Activated CD4-positive, alpha-beta T cell treated with anti-CD3 and anti-CD28 coated beads for 24 hours (primary cell): ENCODE results near the gene ZNF566.

Experiments used
- DNase-seq, 2 donors: peaks; one replicate each; pipeline ENCODE4 v3.0.0-alpha.2; 2020; ENCODE audit warnings: low read depth in 2 of 2

Gene ZNF566

DNA sequence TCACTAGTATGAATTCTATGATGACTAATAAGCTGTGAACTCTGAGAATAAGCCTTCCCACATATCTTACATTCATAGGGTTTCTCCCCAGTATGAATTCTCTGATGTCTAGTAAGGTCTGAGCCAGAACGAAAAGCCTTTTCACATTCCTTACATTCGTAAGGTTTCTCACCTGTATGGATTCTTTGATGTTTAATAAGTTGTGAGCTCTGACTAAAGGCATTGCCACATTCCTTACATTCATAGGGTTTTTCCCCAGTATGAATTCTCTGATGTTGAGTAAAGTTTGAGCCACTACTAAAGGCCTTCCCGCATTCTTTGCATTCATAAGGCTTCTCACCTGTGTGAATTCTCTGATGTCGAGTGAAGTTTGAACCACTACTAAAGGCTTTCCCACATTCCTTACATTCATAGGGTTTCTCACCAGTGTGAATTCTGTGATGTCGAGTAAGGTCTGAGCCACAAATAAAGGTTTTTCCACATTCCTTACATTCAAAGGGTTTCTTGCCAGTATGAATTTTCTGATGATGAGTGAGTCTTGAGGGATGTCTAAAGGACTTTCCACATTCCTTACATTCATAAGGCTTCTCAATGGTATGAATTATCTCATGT, 40.2 kb downstream of the ZNF566 start:
- no peak for DNase-seq

DNA sequence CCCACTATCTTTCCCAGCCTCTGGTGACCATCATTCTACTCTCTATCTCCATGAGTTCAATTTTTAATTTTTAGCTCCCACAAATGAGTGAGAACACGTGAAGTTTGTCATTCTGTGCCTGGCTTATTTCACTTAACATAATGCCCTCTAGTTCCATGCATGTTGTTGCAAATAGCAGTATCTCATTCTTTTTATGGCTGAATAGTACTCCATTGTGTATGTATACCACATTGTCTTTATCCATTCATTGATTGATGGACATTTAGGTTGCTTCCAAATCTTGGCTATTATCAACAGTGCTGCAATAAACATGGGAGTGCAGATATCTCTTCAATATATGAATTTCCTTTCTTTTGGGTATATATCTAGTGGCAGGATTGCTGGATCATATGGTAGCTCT, 48.0 kb downstream of the ZNF566 start:
- no peak for DNase-seq

DNA sequence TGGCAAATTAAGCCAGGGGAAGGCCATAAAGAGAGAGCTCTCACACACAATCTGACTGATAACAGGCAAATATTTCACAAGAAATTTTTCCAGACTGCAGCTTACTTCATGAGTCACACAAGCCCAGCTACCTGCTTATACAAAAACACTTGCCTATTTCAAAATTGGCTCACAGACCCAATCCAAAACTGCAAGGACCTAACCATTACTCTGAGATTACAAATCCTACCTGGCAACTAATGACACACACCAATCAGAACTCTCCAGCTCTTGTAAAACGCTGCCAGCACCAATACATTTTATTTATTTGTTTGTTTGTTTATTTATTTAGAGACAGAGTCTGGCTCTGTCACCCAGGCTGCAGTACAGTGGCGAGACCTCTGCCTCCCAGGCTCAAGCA, 52.8 kb downstream of the ZNF566 start:
- no peak for DNase-seq

DNA sequence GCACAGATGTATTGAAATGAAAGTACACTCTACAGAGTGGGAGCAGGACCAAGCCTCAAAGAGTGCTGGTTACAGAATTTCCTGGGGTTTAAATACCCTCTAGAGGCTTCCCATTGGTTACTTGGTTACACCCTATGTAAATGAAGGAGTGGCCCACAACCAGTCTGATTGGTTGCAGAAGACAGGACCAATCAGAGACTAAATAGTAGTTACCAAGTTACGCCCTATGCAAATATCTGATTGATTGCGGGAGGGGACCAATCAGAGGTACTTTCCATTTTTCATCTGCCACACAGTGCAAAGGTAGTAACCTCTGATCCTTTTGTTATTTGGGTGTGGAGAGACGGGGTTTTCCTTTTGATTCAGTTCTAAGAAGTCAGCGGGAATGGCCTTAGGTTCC, 65.4 kb downstream of the ZNF566 start:
- DNase-seq, result no peak

DNA sequence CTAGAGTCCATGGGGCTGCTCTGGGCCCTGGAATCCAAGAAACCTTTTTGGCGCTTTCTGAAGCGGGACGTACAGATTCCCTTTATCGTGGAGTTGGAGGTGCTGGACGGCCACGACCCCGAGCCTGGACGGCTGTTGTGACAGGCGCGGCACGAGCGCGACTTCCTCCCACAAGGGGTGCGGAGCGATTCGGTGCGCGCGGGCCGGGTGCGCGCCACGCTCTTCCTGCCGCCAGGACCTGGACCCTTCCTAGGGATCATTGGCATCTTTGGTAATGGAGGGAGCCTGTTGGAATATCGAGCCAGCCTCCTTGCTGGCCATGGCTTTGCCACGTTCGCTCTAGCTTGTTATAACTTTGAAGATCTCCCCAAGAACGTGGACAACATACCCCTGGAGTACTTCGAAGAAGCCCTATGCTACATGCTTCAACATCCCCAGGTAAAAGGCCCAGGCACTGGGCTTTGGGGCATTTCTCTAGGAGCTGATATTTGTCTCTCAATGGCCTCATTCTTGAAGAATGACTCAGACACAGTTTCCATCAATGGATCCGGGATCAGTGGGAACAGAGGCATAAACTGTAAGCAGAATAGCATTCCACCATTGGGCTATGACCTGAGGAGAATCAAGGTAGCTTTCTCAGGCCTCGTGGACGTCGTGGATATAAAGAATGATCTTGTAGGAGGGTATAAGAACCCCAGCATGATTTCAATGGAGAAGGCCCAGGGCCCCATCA, 67.4 kb downstream of the ZNF566 start:
- DNase-seq, result no peak

DNA sequence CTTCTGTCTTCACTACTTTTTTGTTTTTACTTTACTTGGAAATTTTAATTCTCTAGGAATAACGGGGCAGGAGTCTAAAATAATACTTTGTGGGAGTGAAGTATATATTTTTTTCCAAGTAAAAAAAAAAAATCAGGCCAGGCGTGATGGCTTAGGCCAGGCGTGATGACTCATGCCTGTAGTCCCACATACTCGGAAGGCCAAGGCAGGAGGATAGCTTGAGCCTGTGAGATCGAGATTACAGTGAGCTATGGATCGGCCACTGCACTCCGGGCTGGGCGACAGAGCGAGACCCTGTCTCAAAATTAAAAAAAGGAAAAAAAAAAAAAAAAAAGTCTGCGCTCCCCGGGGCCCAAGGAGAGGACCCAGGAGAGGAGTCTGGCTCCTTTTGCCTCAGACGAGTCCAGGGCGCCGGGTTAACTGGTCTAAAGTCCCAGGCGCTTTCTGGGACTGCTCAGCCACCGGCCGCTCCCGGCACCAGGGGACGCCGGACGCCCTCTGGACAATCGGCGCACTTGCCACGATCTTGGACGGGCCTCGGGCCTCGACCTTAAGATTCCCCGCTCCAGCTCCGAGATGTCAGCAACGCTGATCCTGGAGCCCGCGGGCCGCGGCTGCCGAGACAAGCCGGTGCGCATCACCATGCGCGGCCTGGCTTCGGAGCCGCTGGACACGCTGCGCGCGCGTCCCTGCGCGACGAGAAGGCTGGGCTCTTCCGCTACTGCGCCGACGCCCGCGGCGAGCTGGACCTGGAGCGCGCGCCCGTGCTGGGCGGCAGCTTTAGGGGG, 68.2 kb downstream of the ZNF566 start:
- DNase-seq, result no peak

DNA sequence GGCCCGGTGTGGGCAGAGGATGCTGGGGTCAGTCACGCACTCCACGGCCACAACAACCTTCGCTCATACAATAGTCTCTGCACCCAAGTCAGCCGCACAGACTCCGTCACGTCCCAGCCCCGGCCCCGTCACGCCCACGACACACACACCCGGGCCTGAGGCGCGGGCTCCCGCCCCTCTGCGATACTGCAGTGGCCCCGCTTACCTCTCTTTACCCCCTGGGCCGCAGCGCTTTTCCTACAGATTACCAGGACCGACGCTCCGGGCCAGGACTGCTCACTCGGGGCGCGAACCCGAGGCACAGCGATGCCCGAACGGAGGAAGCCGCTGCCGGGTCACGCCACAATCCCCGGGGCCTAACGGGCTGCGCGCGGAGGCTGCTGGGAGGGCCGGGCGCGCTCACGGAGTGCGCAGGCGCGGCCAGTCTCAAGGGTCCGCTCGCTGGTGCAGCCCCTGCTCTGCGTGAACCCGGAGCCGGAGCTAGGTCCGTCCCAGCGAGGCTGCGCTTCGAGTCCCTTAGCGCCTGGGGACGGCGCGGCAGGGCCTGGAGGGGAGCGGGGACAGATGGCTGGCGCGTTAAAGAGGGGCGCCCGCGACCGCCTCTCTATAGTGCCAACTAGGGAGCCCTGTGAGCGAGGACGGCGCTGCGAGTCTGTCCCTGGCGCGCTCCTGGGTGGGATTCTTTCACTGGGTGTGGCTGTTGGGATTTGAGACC, 70.9 kb downstream of the ZNF566 start, which contains the start of gene ZFP82:
ZFP82 (minus strand) TSS at position 358 of the 715 bp plus-strand sequence. CDS start 8,855 bp downstream, outside the sequence.
- peak; percentile 61 to 63 for DNase-seq

DNA sequence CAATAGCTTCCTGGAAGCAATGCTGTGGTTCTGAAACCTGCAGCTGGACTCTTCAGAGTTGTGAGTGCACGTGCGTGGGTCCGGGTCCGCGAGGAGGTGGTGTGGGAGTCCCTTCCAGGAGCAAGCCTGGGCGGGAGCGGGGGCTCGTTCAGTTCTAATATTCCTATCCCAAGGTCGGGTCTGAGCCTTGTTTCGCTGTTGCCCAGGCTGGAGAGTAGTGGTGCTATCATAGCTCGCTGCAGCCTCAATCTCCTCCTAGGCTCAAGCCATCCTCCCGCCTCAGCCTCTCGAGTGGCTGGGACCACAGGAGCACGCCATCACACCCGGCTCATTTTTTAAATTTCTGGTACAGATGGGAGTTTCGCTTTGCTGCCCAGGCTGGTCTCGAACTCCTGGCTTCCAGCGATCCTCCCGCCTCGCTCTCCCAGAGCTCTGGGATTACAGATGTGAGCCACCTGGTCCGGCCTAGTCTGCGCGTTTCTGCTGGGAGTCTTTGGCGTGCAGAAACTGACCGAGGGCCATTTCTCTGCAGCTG, 71.5 kb downstream of the ZNF566 start:
- no peak for DNase-seq

DNA sequence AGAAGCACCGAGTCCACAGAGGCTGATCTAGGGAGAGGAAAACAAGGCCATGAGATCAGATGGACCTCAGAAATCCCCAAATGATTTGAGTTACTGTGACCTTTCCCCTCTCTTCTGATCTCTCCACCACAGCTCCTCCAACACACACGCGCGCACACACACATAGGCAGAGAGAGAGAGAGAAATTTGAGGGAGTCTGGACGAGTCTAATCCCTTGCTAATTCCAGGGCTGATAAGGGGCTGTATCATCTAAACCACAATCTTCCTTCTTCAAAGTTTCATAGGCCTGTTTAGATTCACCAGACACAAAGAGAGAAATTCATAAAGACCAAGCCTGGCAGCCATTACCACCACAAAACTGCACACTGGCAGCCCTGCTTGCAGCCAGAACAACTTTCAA, 79.5 kb downstream of the ZNF566 start:
- DNase-seq, result no peak

DNA sequence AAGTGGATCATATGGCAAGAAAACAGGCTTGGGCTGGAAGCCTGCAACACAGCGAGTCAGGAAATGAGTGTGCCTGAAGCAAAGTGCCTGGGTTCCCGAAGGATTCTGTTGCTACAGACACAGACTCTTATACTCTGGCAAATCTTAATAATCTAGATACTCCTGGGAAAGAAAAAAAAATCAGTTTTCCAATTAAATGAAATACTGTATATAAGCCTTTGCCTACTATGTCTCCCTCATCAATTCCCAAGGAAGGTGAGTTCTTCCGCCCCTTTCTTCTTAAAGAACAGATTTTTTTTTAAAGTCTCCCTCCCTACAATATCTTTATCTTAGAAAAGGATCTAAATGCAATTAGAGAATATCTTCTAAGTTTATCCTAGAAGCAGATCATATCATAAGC, 81.3 kb downstream of the ZNF566 start:
- no peak for DNase-seq

DNA sequence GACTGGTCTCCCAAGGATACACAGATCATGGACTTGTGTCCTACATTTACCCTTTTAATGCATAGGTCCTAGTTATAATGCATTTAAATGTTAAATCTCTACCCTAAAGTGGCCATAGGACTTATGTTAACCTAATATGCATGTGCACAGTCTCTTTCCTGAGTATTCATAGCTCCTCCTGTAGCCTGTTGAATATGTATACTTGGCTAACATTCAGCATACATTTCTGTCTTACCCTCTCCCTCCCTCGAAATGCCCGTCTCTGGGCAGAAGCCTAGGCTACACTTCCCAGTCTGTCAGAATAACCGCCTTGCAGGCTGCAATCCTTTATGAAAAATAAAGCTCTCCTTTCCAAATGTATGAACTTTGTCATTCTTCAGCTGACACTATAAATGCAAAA, 84.9 kb downstream of the ZNF566 start:
- DNase-seq, result no peak

DNA sequence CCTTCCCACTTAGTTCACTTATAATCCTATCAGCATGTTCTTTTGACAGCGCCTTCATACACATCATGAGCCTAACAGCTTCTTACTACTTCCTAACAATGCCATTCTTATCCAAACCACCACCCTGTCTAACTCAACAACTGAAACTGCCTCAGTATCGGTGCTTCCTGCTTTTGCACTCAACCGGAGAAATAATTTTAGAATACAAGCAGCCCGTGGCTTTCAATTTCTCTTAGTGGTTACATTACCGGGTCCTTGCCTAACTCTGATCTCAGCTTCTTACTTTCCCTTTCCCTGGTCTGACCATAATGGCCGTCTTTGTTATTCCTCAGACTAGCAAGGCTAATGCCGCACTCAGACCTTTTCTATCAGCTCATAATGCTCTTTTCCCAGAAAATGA, 87.9 kb downstream of the ZNF566 start:
- no peak for DNase-seq

DNA sequence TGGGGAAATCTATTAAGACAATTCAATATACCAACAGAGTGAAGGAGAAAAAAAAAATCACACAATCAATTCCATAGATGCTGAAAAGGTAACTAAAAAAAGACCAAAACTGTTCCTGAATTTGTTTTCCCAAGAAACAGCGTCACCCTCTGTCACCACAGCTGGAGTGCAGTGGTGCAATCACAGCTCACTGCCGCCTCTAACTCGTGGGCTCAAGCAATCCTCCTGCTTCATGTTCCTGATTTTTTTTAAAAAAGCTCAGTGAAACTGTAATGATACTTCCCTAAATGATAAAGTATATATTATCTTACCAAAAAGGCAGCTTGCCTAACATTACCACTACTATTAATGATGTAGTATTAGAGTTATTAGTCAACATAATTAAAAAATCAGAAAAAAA, 90.8 kb downstream of the ZNF566 start:
- DNase-seq, result no peak
